RWPE1 (cell line): ENCODE measurements around the gene NPTX1.

ENCODE experiments used
- CTCF ChIA-PET: fragments of 350-600 bp; sonication (Branson Sonifier 250); formaldehyde crosslinking; extraction: SDS; loops from one replicate; lab custom pipeline; 2021; lab: Yijun Ruan, JAX
- POLR2A ChIA-PET: fragments of 400-600 bp; formaldehyde crosslinking; extraction: SDS; loops from one replicate; lab custom pipeline; 2020; ENCODE audit warnings: antibody characterized with exemption; ENCODE audit not compliant: low non-redundant PET; lab: Yijun Ruan, JAX
- DNase-seq: peaks from one replicate; pipeline ENCODE4 v3.0.0; 2012; ENCODE audit warnings: low spot score
- H3K27ac ChIP-seq: fragments of 450-650 bp; 2 replicates; pipeline ENCODE4 v1.5.1; 2017
- CTCF ChIP-seq: fragments of 450-650 bp; conservative IDR thresholded peaks from 2 replicates; pipeline ENCODE4 v1.5.1; 2017; ENCODE audit warnings: low read depth, mild to moderate bottlenecking

NPTX1 gene

GRCh38 chr17:80481284-80482057 is 5.1 kb upstream of the NPTX1 start:
- CTCF ChIA-PET = interaction anchor here (0.6 kb wide), 1 partner anchor 89 kb away, joined by 3 read pairs; no protein-coding TSS in a partner anchor
- DNase-seq = no peak

GRCh38 chr17:80480248-80480647 is 3.8 kb upstream of the NPTX1 start:
- no peak for TF ChIP-seq CTCF
- no peak overlapping the region for H3K27ac ChIP-seq
- POLR2A ChIA-PET = no interaction called here
- CTCF ChIA-PET = no interaction called here
- no peak for DNase-seq

More at GRCh38 chr17:80481284-80482057, 5.1 kb upstream of the NPTX1 start:
- POLR2A ChIA-PET = no interaction called here
- no peak for TF ChIP-seq CTCF
- H3K27ac ChIP-seq = no peak overlapping the region

GRCh38 chr17:80479246-80479566 is 2.8 kb upstream of the NPTX1 start:
- TF ChIP-seq CTCF = no peak
- no peak overlapping the region for H3K27ac ChIP-seq
- ChIA-PET POLR2A (no interaction called here), CTCF (interaction anchor here (0.6 to 1.1 kb wide), 2 partner anchors 14 to 24 kb away, joined by 3 to 4 read pairs; no protein-coding TSS in a partner anchor)
- DNase-seq = no peak

GRCh38 chr17:80478487-80479245 is 2.3 kb upstream of the NPTX1 start:
- H3K27ac ChIP-seq = no peak overlapping the region
- no peak for TF ChIP-seq CTCF
- DNase-seq = no peak
- ChIA-PET CTCF (interaction anchor here (0.6 to 1.1 kb wide), 3 partner anchors 15 to 491 kb away, joined by 3 to 4 read pairs (median 3); no protein-coding TSS in a partner anchor), POLR2A (no interaction called here)

- POLR2A ChIA-PET = no interaction called here
- no peak overlapping the region for H3K27ac ChIP-seq
- CTCF ChIA-PET = interaction anchor here (0.6 to 1.2 kb wide), 7 partner anchors 12 to 503 kb away, joined by 3 to 6 read pairs (median 3); no protein-coding TSS in a partner anchor
- TF ChIP-seq CTCF = peak; percentile 65
- DNase-seq = peak; percentile 51
Measured at GRCh38 chr17:80477647-80478478, 1.5 kb upstream of the NPTX1 start.
